ENCODE measurements around the gene KLKB1. TPM values are rescaled to one million over a fixed set of nuclear protein-coding genes. Genes with fewer than 3 reads are reported as not detected.
"Not testable (repeated sequence)": the region's sequence is repeated elsewhere in the genome, so short reads cannot be mapped to it uniquely, and the experiment has no call there.

KLKB1 gene
- total RNA-seq, 2 experiments from 2014 or later = not detected

GRCh38 chr4:186225848-186226247, 1.5 kb upstream of the KLKB1 start:
- CTCF ChIA-PET = no interaction called here
- POLR2A ChIA-PET = no interaction called here

- ChIA-PET POLR2A (no interaction called here), CTCF (no interaction called here)
Observed at GRCh38 chr4:186226521-186227189, 652 bp upstream of the KLKB1 start.

DNA sequence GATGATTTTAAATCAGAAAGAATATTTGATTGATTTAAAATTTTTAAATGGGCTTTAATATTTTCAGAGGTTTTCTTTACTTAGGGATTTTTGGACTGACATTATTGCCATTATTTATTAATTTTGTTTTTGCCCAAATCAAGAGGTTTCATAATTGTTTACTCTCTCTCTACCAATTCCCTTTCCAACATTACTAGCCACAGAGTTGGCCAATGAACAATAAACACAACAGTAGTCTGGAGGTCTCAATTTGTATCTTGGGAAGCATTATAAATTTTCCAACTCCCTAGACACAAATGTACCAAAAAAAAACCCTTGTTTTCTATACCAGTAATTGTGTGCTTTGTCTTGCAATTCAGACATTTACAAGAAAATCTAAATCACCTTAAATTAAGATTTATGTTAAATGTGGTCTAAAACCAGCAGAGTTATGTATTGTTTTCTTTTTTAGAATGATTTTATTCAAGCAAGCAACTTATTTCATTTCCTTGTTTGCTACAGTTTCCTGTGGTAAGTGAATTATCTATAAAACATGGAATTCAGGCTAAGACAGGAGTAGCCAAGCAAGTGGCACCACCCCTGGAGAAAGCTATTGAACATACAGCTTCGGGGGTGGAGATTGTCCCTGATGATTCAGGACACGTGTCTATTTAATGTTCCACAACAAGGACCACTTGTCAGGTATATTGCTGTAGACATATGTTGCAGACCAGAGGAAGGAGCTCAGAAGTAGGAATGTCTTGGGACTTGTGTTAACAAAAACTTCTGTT, 622 bp downstream of the KLKB1 start:
- POLR2A ChIA-PET = no interaction called here
- CTCF ChIA-PET = no interaction called here

DNA sequence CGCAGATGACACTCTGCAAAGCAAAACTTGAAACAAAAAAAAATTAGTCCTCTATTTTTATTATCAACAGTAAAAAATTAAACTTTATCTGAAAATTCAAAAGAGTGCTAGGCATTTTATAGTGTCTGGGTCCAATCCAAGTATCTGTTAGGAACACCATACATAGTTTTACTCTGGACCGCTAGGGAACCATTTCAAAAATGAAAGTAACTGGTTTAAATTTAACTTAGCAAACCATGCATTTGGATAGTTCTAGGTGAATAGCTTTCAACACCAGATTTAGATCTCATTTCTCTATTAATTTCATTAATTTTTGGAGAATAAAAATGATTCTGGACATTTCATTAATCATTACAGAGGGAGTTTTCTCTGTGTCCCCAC, 1.2 kb downstream of the KLKB1 start:
- ChIA-PET POLR2A (no interaction called here), CTCF (no interaction called here)

DNA sequence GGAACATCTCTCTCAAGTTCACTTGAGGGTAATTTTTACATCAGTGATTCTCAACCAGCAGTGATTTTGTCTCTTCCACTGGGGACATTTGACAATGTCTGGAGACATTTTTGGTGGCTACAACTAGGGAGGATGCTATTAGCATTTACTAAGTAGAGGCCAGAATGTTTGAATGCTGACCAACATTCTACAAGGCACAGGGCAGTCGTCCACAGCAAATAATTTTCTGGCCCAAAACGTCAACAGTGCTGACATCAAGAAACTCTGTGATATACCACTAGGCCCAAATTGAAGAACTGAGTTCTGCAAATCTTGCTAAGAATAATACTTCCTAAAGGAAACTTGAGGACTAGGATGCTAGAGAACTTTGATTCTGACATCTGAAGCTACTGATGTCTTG, 7.1 kb downstream of the KLKB1 start:
- POLR2A ChIA-PET = no interaction called here
- CTCF ChIA-PET = no interaction called here

DNA sequence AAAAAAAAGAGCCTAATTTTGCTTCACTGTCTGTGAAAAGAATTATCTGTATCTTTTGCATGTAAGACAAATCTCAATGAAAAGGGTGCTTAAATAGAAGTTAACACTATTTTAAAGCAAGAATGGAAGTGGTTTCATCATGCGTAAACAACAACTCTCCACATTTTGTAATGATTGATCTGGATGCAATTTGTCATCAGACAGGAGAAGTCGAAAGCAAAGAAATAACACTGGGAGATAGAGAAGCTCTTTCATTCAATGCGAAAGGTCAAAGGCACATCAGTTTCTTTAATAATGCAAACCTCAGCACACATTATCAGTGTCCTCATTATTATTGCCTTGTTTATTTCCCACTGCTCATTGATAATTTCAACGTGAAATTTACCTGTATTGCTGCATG, 8.8 kb downstream of the KLKB1 start:
- POLR2A ChIA-PET = no interaction called here
- CTCF ChIA-PET = no interaction called here

DNA sequence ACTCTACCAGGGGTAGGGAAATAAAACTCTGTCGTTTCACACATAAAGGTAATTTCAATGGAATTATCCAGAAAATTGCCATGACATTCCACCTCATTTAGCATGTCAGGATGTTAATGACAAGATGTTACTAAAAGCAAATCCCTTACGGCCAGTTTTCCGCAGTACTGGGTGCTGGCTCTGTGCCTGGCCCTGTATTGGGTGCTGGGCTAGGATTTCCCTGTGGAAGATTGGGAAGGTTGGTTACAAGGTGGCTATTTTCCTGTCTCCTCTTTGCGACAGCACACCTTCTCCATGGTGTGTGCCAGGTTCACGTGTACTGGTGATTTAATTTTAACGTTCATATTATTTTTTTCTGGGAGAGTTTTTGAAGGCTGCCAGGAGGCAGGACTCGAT, 13.1 kb downstream of the KLKB1 start:
- ChIA-PET POLR2A (no interaction called here), CTCF (no interaction called here)

GRCh38 chr4:186240848-186241491, 13.7 kb downstream of the KLKB1 start:
- CTCF ChIA-PET = no interaction called here
- POLR2A ChIA-PET = no interaction called here

DNA sequence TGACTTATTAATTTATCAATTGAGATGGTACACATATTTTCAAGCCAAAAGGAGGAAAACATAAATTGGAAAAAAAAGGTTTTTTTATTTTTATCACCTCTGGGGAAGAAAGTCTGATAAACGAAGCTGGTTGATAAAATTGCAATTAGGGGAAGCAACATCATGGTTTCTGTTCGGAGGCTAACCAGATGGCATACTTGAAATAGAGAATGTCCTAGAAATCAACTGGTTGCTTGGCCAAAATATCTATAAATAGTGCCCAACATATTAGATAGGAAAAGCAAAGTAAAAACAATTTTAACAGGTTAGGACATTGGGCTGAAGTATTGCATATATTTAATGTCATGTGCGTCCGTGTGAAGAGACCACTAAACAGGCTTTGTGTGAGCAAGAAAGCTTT, 14.3 kb downstream of the KLKB1 start:
- ChIA-PET CTCF (no interaction called here), POLR2A (no interaction called here)

DNA sequence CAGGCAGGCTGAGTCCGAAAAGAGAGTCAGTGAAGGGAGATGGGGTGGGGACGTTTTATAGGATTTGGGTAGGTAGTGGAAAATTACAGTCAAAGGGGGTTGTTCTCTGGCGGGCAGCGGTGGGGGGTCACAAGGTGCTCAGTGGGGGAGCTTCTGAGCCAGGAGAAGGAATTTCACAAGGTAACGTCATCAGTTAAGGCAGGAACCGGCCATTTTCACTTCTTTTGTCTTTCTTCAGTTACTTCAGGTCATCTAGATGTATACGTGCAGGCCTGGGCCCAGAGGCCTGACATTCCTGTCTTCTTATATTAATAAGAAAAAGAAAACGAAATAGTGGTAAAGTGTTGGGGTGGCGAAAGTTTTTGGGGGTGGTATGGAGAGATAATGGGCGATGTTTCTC, 14.7 kb downstream of the KLKB1 start:
- POLR2A ChIA-PET, CTCF ChIA-PET: not testable (repeated sequence)

GRCh38 chr4:186243331-186243730, 16.0 kb downstream of the KLKB1 start:
- POLR2A ChIA-PET = no interaction called here

GRCh38 chr4:186244835-186245234, 17.5 kb downstream of the KLKB1 start:
- ChIA-PET CTCF (no interaction called here), POLR2A (no interaction called here)

More at GRCh38 chr4:186243331-186243730, 16.0 kb downstream of the KLKB1 start:
- CTCF ChIA-PET = no interaction called here

GRCh38 chr4:186247062-186247752, 19.9 kb downstream of the KLKB1 start:
- POLR2A ChIA-PET, CTCF ChIA-PET: not testable (repeated sequence)

DNA sequence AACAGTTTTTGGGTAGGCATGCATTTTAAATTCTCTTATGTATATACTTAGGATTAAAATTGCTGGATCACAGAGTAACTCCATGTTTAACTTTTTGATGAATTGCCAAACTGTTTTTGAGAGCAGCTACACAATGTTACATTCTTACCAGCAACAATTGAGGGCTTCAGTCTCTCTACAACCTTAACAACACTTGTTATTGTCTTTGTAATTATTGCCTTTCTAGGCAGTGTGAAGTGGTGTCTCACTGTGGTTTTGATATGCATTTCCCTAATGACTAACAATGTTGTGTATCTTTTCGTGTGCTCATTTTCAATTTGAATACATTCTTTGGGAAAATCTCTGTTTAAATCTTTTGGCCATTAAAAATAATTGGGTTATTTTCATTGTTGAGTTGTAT, 21.3 kb downstream of the KLKB1 start:
- CTCF ChIA-PET = no interaction called here

DNA sequence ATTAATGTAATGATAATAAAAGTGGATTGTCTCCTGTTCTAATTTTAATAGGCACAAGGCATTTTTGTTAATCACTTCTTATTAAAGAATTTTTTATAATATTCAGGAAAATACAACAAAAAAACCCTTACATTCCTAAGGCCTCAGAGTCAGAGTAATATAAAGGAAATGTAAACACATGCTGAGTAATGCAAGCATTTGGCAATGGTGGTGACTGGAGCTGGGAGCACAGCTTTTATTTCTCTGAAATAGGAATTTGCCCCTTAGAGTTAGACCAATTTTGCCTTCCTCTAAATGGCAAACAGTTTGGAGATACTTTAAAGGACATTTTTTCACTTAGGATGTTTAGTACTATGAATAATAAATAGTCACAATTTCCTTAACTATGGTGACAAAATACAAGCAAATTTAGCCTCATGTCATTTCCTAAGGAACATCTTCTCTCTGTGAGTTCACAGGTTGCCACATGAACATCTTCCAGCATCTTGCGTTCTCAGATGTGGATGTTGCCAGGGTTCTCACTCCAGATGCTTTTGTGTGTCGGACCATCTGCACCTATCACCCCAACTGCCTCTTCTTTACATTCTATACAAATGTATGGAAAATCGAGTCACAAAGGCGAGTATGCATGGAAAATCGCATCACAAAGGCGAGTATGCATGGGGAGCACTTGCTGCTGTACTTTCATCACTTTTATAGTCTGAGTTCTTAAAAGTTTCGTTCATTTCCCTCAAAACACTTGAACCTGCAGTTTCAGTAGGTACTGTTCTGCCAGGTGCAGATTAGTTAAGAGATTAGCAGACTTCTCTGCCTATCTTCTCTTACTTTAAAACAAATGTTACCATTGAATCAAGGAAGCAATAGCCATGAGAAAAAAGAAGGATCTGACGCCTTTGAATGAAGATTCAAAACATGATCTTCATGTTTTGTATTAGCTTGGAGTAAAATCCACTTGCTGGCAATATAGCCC, 22.8 kb downstream of the KLKB1 start:
- ChIA-PET POLR2A (no interaction called here), CTCF (no interaction called here)

More for the DNA sequence above, 21.3 kb downstream of the KLKB1 start:
- POLR2A ChIA-PET = no interaction called here

DNA sequence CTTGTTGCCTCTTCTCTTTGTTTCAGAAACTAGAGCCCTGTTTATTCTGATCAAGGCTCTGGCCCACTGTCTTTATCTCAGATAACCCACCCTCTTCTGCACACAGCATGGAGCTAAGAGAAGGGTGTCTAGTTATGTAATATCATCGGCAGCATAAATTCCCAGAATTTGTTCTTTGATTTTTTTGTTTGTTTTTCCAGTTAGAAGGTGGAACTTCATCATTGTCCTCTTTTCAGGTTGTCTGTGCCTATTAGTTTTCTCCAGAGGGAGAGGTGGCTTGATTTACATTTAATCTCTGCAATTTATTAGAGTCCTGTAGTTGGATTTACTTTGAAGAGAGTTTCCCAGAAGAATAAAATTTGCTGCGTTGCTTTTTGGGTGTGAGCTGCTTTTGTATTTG, 23.5 kb downstream of the KLKB1 start:
- ChIA-PET POLR2A (no interaction called here), CTCF (no interaction called here)

- ChIA-PET POLR2A (no interaction called here), CTCF (no interaction called here)
Observed at GRCh38 chr4:186255122-186255521, 27.8 kb downstream of the KLKB1 start.

- POLR2A ChIA-PET = no interaction called here
- CTCF ChIA-PET = no interaction called here
Observed at GRCh38 chr4:186258216-186258811, 31.0 kb downstream of the KLKB1 start.

DNA sequence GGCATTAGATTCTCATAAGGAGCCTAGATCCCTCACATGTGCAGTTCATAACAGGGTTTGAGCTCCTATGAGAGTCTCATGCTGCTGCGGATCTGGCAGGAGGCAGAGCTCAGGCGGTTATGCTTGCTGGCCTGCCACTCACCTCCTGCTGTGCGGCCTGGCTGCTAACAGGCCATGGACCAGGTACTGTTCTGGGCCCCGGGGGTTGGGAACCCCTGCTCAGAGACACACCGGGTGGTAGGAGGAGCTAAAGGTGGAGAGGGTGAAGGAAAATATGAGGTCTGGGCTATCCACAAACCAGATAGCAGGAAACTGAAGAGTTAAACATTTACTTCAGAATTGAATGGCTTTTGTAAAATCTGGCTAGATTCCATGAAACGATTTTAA, 32.8 kb downstream of the KLKB1 start:
- CTCF ChIA-PET = no interaction called here
- POLR2A ChIA-PET = no interaction called here
